CD4-positive, alpha-beta T cell (primary cell): ENCODE results near the gene SOS1. TPM values are rescaled to one million over a fixed set of nuclear protein-coding genes. Genes with fewer than 3 reads are reported as not detected.

Experiments used
- ATAC-seq: fragments of 200-7000 bp; cut with Tn5 transposase; one replicate; pipeline ENCODE4 v1.10.0; 2022; ENCODE audit warnings: mild to moderate bottlenecking; ENCODE audit not compliant: poor library complexity
- CTCF ChIA-PET: fragments of 350-600 bp; sonication (Branson Sonifier 250); formaldehyde crosslinking; loops from one replicate; lab custom pipeline; 2021; ENCODE audit warnings: antibody characterized with exemption, inconsistent platforms; lab: Charles Lee
- POLR2A ChIA-PET: fragments of 350-600 bp; sonication (Branson Sonifier 250); formaldehyde crosslinking; loops from one replicate; lab custom pipeline; 2021; ENCODE audit warnings: antibody characterized with exemption, inconsistent platforms; lab: Charles Lee
- DNase-seq, 14 experiments: peaks; one replicate each; pipeline ENCODE4 v3.0.0-alpha.2; 2013 to 2020; ENCODE audit warnings: mixed read lengths in 2 of 14
- H3K27ac ChIP-seq, 2 donors: one replicate each; pipeline versions ENCODE4 v1.5.1 to v1.7.0; 2013; ENCODE audit warnings: low read length in 2 of 2, low read depth in 1 of 2, mild to moderate bottlenecking in 1 of 2
- H3K27me3 ChIP-seq, 2 experiments: 1 replicate in 1 of 2; 2 replicates in 1 of 2; pipeline versions ENCODE4 v1.6.1 to v1.7.0; 2013; ENCODE audit warnings: low read length in 2 of 2, control low read depth in 1 of 2, mild to moderate bottlenecking in 1 of 2, moderate library complexity in 1 of 2; ENCODE audit not compliant: insufficient read depth in 2 of 2, control insufficient read depth in 1 of 2
- H3K36me3 ChIP-seq: one replicate; pipeline ENCODE4 v1.6.1; 2013; ENCODE audit warnings: low read length, control low read depth; ENCODE audit not compliant: insufficient read depth
- H3K4me1 ChIP-seq: one replicate; pipeline ENCODE4 v1.6.1; 2013; ENCODE audit warnings: low read length, control low read depth; ENCODE audit not compliant: insufficient read depth
- H3K4me3 ChIP-seq: one replicate; pipeline ENCODE4 v1.5.1; 2013; ENCODE audit warnings: mild to moderate bottlenecking, low read length, moderate library complexity
- H3K9me3 ChIP-seq, 2 experiments: 1 replicate in 1 of 2; 2 replicates in 1 of 2; pipeline versions ENCODE4 v1.6.1 to v1.7.0; 2013; ENCODE audit warnings: low read length in 2 of 2, mild to moderate bottlenecking in 2 of 2, control low read depth in 1 of 2, moderate library complexity in 1 of 2; ENCODE audit not compliant: control insufficient read depth in 1 of 2, insufficient read depth in 1 of 2
- H3K27ac Mint-ChIP-seq: one replicate; pipeline ENCODE4 v1.8.0; 2020; ENCODE audit warnings: mixed read lengths
- H3K27me3 Mint-ChIP-seq: one replicate; pipeline ENCODE4 v1.8.0; 2021; ENCODE audit warnings: mixed read lengths
- H3K36me3 Mint-ChIP-seq: one replicate; pipeline ENCODE4 v1.8.0; 2021; ENCODE audit warnings: low read depth, mixed read lengths
- H3K4me1 Mint-ChIP-seq: one replicate; pipeline ENCODE4 v1.8.0; 2021; ENCODE audit warnings: low read depth, mixed read lengths
- H3K4me3 Mint-ChIP-seq: one replicate; pipeline ENCODE4 v1.8.0; 2020; ENCODE audit warnings: mild to moderate bottlenecking, mixed read lengths
- H3K9me3 Mint-ChIP-seq: one replicate; pipeline ENCODE4 v1.8.0; 2020; ENCODE audit warnings: mixed read lengths
- intact Hi-C, 2 experiments: fragments of 100-400 bp; cut with DNase I in 1 of 2; cut with micrococcal nuclease in 1 of 2; formaldehyde crosslinking; loops; one replicate each; pipeline versions ENCODE4 v1.15.1 to v1.9.0; 2023 to 2025; cut with DNase I, micrococcal nuclease
- total RNA-seq, 174 experiments: library from RNA in 2 of 174; stranded (reverse) in 2 of 174; gene quantifications; one replicate each; pipeline ENCODE4 v1.2.3 and lab custom pipeline; 2021 to 2026
- TF ChIP-seq, protein P1 (sequence below): fragments of 200-600 bp; IDR thresholded peaks from one replicate; pipeline ENCODE4 v1.8.0; 2022; ENCODE audit warnings: antibody characterized with exemption, mild to moderate bottlenecking

Gene SOS1
- total RNA-seq, 2 experiments from 2014 or later, result 16.4 to 16.9 TPM

DNA sequence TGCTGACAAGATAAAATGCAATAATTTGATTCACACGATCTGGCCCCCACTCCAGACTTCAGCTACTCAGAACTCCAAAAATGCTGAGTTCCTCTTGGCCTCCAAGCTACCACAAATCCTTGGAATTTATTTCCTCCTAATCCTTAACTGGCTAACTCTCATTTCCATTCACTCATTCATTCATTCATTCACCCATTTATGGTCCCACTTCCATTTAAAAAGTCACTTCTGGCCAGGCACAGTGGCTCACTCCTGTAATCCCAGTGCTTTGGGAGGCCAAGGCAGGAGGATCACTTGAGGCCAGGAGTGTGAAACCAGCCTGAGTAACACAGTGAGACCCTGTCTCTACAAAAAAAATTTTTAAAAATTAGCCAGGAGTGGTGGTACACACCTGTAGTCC lies 12.5 kb downstream of the SOS1 start:
- no peaks in the 10 kb centered on the region for H3K9me3 Mint-ChIP-seq
- POLR2A ChIA-PET, result interaction anchor here (1.5 kb wide), 1 partner anchor 120 kb away, joined by 8 read pairs; no protein-coding TSS in a partner anchor
- H3K27ac Mint-ChIP-seq, result no peak overlapping the region
- Histone ChIP-seq H3K36me3 (peaks cover 11% of the 10 kb centered on the region), H3K4me1 (peaks cover 38% of the 10 kb centered on the region), H3K4me3 (no peak overlapping the region), H3K27ac (no peak overlapping the region), H3K9me3 (no peaks in the 10 kb centered on the region), H3K27me3 (no peaks in the 10 kb centered on the region)
- peaks cover 75% of the 10 kb centered on the region for H3K4me1 Mint-ChIP-seq
- DNase-seq, result no peak
- TF ChIP-seq, protein P1, sequence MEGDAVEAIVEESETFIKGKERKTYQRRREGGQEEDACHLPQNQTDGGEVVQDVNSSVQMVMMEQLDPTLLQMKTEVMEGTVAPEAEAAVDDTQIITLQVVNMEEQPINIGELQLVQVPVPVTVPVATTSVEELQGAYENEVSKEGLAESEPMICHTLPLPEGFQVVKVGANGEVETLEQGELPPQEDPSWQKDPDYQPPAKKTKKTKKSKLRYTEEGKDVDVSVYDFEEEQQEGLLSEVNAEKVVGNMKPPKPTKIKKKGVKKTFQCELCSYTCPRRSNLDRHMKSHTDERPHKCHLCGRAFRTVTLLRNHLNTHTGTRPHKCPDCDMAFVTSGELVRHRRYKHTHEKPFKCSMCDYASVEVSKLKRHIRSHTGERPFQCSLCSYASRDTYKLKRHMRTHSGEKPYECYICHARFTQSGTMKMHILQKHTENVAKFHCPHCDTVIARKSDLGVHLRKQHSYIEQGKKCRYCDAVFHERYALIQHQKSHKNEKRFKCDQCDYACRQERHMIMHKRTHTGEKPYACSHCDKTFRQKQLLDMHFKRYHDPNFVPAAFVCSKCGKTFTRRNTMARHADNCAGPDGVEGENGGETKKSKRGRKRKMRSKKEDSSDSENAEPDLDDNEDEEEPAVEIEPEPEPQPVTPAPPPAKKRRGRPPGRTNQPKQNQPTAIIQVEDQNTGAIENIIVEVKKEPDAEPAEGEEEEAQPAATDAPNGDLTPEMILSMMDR, result no peak
- peaks cover 26% of the 10 kb centered on the region for H3K36me3 Mint-ChIP-seq
- no peak for ATAC-seq
- CTCF ChIA-PET, result interaction anchor here (1.4 kb wide), 1 partner anchor 10 kb away, joined by 4 read pairs; no protein-coding TSS in a partner anchor
- H3K27me3 Mint-ChIP-seq, result no peaks in the 10 kb centered on the region
- no peak overlapping the region for H3K4me3 Mint-ChIP-seq
- intact Hi-C loops, result no loop called here

DNA sequence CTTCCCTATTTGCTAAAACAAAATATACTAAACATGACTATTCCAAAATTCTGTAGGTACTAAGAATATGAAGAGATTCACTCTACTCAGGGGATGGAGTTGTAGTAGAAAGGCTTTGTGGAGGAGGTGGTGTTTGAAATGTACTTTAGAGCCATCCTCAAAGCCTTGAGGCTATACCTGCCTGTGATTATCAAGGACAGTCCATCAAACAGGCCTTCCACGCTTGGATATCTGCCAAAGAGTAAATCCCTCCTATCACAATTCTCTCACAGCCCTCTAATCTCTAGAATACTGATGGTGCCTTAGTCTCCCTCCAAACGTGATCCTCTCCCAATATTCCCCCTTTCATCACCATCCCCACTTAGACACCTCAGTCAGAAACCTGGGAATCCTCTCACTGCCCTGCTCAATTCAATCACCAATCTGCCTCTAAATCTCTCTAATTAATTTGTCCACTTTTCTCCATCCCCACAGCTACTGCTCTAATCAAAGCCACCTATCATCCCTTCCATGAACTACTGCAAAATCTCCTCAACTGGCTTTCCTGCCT lies 13.1 kb downstream of the SOS1 start:
- intact Hi-C loops, result no loop called here
- H3K27ac ChIP-seq, result no peak overlapping the region
- CTCF ChIA-PET, result no interaction called here
- peaks cover 8% of the 10 kb centered on the region for H3K36me3 ChIP-seq
- H3K9me3 ChIP-seq, result no peaks in the 10 kb centered on the region
- H3K27me3 ChIP-seq, result no peaks in the 10 kb centered on the region
- peaks cover 38% of the 10 kb centered on the region for H3K4me1 ChIP-seq
- no peak overlapping the region for H3K4me3 Mint-ChIP-seq
- H3K4me3 ChIP-seq, result no peak overlapping the region
- H3K27ac Mint-ChIP-seq, result peak overlapping the region; percentile 3
- H3K27me3 Mint-ChIP-seq, result no peaks in the 10 kb centered on the region
- POLR2A ChIA-PET, result interaction anchor here (1.5 kb wide), 1 partner anchor 120 kb away, joined by 3 read pairs; no protein-coding TSS in a partner anchor
- TF ChIP-seq, protein P1, result no peak
- peaks cover 26% of the 10 kb centered on the region for H3K36me3 Mint-ChIP-seq
- no peaks in the 10 kb centered on the region for H3K9me3 Mint-ChIP-seq
- H3K4me1 Mint-ChIP-seq, result peaks cover 76% of the 10 kb centered on the region
- ATAC-seq, result no peak
- DNase-seq, result no peak

DNA sequence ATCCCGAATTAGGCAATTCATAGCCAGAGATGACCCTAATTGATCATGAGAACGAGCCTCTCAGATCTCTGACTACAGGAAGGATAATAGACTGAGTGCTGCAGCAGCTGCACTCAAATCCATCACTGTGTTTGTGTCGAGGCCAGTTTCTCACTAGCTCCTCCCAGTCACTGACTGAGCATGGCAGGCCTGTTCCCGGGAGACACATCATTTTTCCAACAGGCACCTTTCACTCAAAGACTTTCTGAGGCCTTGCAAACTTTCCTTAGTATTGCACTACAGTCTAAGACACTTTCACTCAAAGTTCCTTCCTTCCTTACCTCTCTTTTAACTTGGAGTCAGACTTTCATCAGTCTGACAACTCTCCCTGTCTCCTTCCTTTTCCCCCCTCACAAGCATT lies 13.7 kb downstream of the SOS1 start:
- Mint-ChIP-seq H3K4me3 (no peak overlapping the region), H3K36me3 (peaks cover 26% of the 10 kb centered on the region)

More for the DNA sequence above, 13.7 kb downstream of the SOS1 start:
- ChIA-PET CTCF (no interaction called here), POLR2A (interaction anchor here (1.0 to 1.5 kb wide), 3 partner anchors 14 to 121 kb away, joined by 3 to 5 read pairs (median 3); partner anchors contain the start of gene SOS1)
- DNase-seq (no peak), ATAC-seq (no peak)
- peaks cover 3% of the 10 kb centered on the region for H3K36me3 ChIP-seq
- no peak overlapping the region for H3K4me3 ChIP-seq
- H3K27me3 Mint-ChIP-seq, result no peaks in the 10 kb centered on the region
- intact Hi-C loops, result no loop called here
- no peak overlapping the region for H3K27ac ChIP-seq
- TF ChIP-seq, protein P1, result no peak
- no peaks in the 10 kb centered on the region for H3K9me3 ChIP-seq
- peaks cover 72% of the 10 kb centered on the region for H3K4me1 Mint-ChIP-seq
- no peaks in the 10 kb centered on the region for H3K9me3 Mint-ChIP-seq
- H3K4me1 ChIP-seq, result peaks cover 32% of the 10 kb centered on the region
- no peaks in the 10 kb centered on the region for H3K27me3 ChIP-seq
- peak overlapping the region; percentile 3 for H3K27ac Mint-ChIP-seq
